ENCODE results near the gene SIGLEC1. TPM values are rescaled to one million over a fixed set of nuclear protein-coding genes. Genes with fewer than 3 reads are reported as not detected.

The SIGLEC1 gene
- total RNA-seq, 1 donor: under 0.01 TPM

DNA sequence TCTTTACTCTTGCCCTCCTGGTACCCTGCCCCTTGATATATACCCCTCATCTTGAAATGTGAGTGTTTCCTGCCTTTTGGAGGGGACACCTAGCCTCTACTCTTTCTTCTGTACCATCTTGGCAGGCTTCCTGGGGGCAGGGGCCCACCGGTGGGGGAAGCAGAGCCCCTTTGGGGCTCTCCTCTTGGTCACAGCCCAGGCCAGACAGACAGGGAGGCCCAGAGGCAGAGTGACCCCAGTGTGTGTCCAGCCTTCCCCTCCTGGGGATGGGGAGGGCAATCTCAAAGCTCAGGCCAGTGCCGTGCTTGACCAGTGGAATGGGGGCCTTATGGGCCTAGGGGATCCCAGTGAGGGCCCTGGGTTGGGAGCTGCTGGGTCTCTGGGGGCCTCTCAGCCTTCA, 34.2 kb downstream of the SIGLEC1 start:
- Histone ChIP-seq H3K9me3 (ENCODE audit: low read depth, low read length) (no peaks in the 10 kb centered on the region), H3K27me3 (ENCODE audit: insufficient read depth, low read length) (peaks cover 22% of the 10 kb centered on the region), H3K4me1 (ENCODE audit: insufficient read depth, low read length) (peaks cover 10% of the 10 kb centered on the region), H3K79me2 (ENCODE audit: insufficient read depth, low read length) (no peaks in the 10 kb centered on the region), H2AFZ (ENCODE audit: low read length) (no peak overlapping the region), H3K36me3 (ENCODE audit: insufficient read depth, low read length) (no peaks in the 10 kb centered on the region), H3K4me2 (ENCODE audit: insufficient read depth, low read length) (no peak overlapping the region), H3K27ac (ENCODE audit: low read depth, low read length) (no peak overlapping the region), H3K4me3 (ENCODE audit: insufficient read depth, low read length) (no peak overlapping the region), H4K20me1 (ENCODE audit: insufficient read depth, low read length) (no peaks in the 10 kb centered on the region)
- TF ChIP-seq CTCF (IDR thresholded peaks at IDR 0.05; ENCODE audit: extremely low read depth, low read depth, low read length): no peak
- no peak for DNase-seq (ENCODE audit: insufficient read length, low spot score, missing footprints)

DNA sequence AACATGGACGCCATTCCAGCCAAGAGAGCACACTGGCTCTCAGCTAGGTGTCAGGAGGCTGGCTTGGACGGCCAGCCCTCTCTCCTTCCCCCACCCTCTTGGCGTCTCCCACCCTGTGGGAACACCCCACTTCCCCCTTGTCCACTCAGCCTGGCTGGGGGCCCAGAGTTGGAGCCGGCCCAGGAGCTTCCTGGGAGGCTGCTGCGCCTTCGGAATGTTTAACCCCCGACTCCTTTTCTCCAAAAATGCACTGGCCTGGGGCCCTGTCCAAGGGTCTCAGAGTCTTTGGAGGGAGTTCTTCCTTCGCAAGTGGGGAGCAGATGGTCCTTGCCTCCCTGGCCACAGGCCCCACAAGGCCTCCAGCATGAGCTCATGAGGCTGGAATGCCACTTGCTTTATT, 34.7 kb downstream of the SIGLEC1 start:
- no peaks in the 10 kb centered on the region for H3K79me2 ChIP-seq (ENCODE audit: insufficient read depth, low read length)
- peaks cover 10% of the 10 kb centered on the region for H3K4me1 ChIP-seq (ENCODE audit: insufficient read depth, low read length)
- peaks cover 25% of the 10 kb centered on the region for H3K27me3 ChIP-seq (ENCODE audit: insufficient read depth, low read length)
- no peak overlapping the region for H3K4me2 ChIP-seq (ENCODE audit: insufficient read depth, low read length)
- H3K9me3 ChIP-seq (ENCODE audit: low read depth, low read length): no peaks in the 10 kb centered on the region
- no peak overlapping the region for H3K4me3 ChIP-seq (ENCODE audit: insufficient read depth, low read length)
- H3K36me3 ChIP-seq (ENCODE audit: insufficient read depth, low read length): no peaks in the 10 kb centered on the region
- no peak overlapping the region for H2AFZ ChIP-seq (ENCODE audit: low read length)
- no peak for TF ChIP-seq CTCF (IDR thresholded peaks at IDR 0.05; ENCODE audit: extremely low read depth, low read depth, low read length)
- DNase-seq (ENCODE audit: insufficient read length, low spot score, missing footprints): no peak
- no peaks in the 10 kb centered on the region for H4K20me1 ChIP-seq (ENCODE audit: insufficient read depth, low read length)
- H3K27ac ChIP-seq (ENCODE audit: low read depth, low read length): no peak overlapping the region

- no peak overlapping the region for H3K4me3 ChIP-seq (ENCODE audit: insufficient read depth, low read length)
- H3K9me3 ChIP-seq (ENCODE audit: low read depth, low read length): no peaks in the 10 kb centered on the region
- H3K27me3 ChIP-seq (ENCODE audit: insufficient read depth, low read length): peaks cover 23% of the 10 kb centered on the region
- no peak overlapping the region for H2AFZ ChIP-seq (ENCODE audit: low read length)
- no peak for TF ChIP-seq CTCF (IDR thresholded peaks at IDR 0.05; ENCODE audit: extremely low read depth, low read depth, low read length)
- H3K36me3 ChIP-seq (ENCODE audit: insufficient read depth, low read length): no peaks in the 10 kb centered on the region
- H3K4me2 ChIP-seq (ENCODE audit: insufficient read depth, low read length): no peak overlapping the region
- peaks cover 2% of the 10 kb centered on the region for H3K4me1 ChIP-seq (ENCODE audit: insufficient read depth, low read length)
- H4K20me1 ChIP-seq (ENCODE audit: insufficient read depth, low read length): no peaks in the 10 kb centered on the region
- H3K79me2 ChIP-seq (ENCODE audit: insufficient read depth, low read length): no peaks in the 10 kb centered on the region
- DNase-seq (ENCODE audit: insufficient read length, low spot score, missing footprints): peak; percentile 75
- no peak overlapping the region for H3K27ac ChIP-seq (ENCODE audit: low read depth, low read length)
Measured at GRCh38 chr20:3674995-3675900, 37.2 kb downstream of the SIGLEC1 start.

DNA sequence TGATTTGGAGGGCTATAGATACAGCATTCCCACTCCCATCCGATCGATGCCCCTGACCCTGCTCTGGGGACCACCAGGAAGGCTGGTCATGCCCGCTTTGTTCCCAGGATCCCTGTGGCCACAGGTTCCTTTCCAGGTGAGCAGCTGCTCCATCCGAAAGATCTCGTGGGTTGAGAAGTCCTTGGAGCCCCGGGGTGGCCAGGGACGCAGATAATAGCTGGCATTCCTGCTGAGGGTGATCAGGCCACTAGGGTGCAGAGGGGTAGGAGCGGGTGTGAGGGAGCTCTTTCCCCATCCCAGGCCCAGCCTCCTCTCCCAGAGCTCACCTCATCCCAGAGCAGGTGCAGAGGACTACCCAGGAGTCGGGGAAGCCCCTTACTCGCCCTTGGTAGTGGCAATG, 38.0 kb downstream of the SIGLEC1 start:
- no peak overlapping the region for H3K27ac ChIP-seq (ENCODE audit: low read depth, low read length)
- no peak for TF ChIP-seq CTCF (IDR thresholded peaks at IDR 0.05; ENCODE audit: extremely low read depth, low read depth, low read length)
- H3K4me2 ChIP-seq (ENCODE audit: insufficient read depth, low read length): no peak overlapping the region
- H3K9me3 ChIP-seq (ENCODE audit: low read depth, low read length): no peaks in the 10 kb centered on the region
- H3K4me3 ChIP-seq (ENCODE audit: insufficient read depth, low read length): no peak overlapping the region
- peak; percentile 56 for DNase-seq (ENCODE audit: insufficient read length, low spot score, missing footprints)
- H3K27me3 ChIP-seq (ENCODE audit: insufficient read depth, low read length): peaks cover 23% of the 10 kb centered on the region
- H3K79me2 ChIP-seq (ENCODE audit: insufficient read depth, low read length): no peaks in the 10 kb centered on the region
- H3K36me3 ChIP-seq (ENCODE audit: insufficient read depth, low read length): no peaks in the 10 kb centered on the region
- no peak overlapping the region for H2AFZ ChIP-seq (ENCODE audit: low read length)
- H3K4me1 ChIP-seq (ENCODE audit: insufficient read depth, low read length): no peaks in the 10 kb centered on the region
- H4K20me1 ChIP-seq (ENCODE audit: insufficient read depth, low read length): no peaks in the 10 kb centered on the region

Measured in osteoblast (primary cell).